GM23248 (cell line): Measurements from ENCODE around the gene PTGR2.

ENCODE experiments used
- EZH2 ChIP-seq: fragments of 200-600 bp; sonication (generic); IDR thresholded peaks from 2 replicates; pipeline ENCODE4 v1.6.1; 2018; ENCODE audit warnings: antibody characterized with exemption, mild to moderate bottlenecking; ENCODE audit not compliant: insufficient read depth, poor library complexity, severe bottlenecking
- EZH2phosphoT487 ChIP-seq: fragments of 200-600 bp; sonication (generic); IDR thresholded peaks from 2 replicates; pipeline ENCODE4 v1.6.1; 2018; ENCODE audit warnings: antibody characterized with exemption, moderate library complexity, mild to moderate bottlenecking, low read depth; ENCODE audit not compliant: insufficient read depth

GRCh38 chr14:73896521-73896920 is 44.9 kb downstream of the PTGR2 start:
- TF ChIP-seq EZH2phosphoT487 (no peak), EZH2 (no peak)
